Peyer's patch (tissue), 4 donors: ENCODE results near the gene ADAMTS1.

Experiments
- POLR2A ChIP-seq, 2 donors: fragments of 450-650 bp; IDR thresholded peaks; one replicate each; pipeline ENCODE4 v1.5.1; 2017; ENCODE audit warnings: antibody characterized with exemption in 2 of 2, mild to moderate bottlenecking in 2 of 2, moderate library complexity in 2 of 2
- TF ChIP-seq, protein P1 (sequence below), 6 experiments: fragments of 450-650 bp in 4 of 6; fragments of 200-600 bp in 2 of 6; sonication (generic) in 1 of 6; IDR thresholded peaks; one replicate each; pipeline ENCODE4 v1.5.1; 2017 to 2019; ENCODE audit warnings: antibody characterized with exemption in 6 of 6, mild to moderate bottlenecking in 3 of 6, moderate library complexity in 1 of 6

DNA sequence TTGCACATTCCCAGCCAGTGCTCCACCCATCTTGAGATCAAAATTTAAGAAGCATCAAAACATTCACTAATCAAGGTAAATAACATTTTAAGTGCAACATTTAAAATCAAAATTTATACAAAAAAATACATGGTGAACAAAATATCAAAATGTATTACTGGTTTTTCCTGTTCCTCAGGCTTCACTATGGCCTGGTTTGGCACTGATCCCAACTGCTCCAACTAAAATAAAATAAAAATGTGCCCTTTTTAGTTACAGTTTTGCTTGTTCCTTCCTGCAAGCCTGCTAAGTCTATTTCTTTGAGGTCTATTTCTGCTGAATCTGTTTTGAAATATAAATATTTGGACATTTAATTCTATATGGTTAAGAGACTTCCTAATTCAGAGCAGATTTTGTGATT, 54.9 kb downstream of the ADAMTS1 start:
- TF ChIP-seq, protein P1, sequence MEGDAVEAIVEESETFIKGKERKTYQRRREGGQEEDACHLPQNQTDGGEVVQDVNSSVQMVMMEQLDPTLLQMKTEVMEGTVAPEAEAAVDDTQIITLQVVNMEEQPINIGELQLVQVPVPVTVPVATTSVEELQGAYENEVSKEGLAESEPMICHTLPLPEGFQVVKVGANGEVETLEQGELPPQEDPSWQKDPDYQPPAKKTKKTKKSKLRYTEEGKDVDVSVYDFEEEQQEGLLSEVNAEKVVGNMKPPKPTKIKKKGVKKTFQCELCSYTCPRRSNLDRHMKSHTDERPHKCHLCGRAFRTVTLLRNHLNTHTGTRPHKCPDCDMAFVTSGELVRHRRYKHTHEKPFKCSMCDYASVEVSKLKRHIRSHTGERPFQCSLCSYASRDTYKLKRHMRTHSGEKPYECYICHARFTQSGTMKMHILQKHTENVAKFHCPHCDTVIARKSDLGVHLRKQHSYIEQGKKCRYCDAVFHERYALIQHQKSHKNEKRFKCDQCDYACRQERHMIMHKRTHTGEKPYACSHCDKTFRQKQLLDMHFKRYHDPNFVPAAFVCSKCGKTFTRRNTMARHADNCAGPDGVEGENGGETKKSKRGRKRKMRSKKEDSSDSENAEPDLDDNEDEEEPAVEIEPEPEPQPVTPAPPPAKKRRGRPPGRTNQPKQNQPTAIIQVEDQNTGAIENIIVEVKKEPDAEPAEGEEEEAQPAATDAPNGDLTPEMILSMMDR (IDR thresholded peaks at IDR 0.05) = no peak
- TF ChIP-seq POLR2A (IDR thresholded peaks at IDR 0.05) = no peak
